Natural killer cell (primary cell): Measurements from ENCODE around the gene SPRR1A. TPM values are rescaled to one million over a fixed set of nuclear protein-coding genes. Genes with fewer than 3 reads are reported as not detected.

ENCODE experiments used
- ATAC-seq, 3 donors: fragments of 150-1000 bp in 2 of 3; fragments of 200-7000 bp in 1 of 3; cut with Tn5 transposase; 1 replicate in 1 of 3; 2 replicates in 2 of 3; pipeline ENCODE4 v1.10.0; 2021; ENCODE audit warnings: mild to moderate bottlenecking in 2 of 3, moderate library complexity in 2 of 3
- DNase-seq, 2 donors: peaks; one replicate each; pipeline versions ENCODE4 v3.0.0 to v3.0.0-alpha.2; 2013 to 2021; ENCODE audit warnings: mixed read lengths in 1 of 2
- H3K27ac ChIP-seq: one replicate; pipeline ENCODE4 v1.5.1; 2013; ENCODE audit warnings: mild to moderate bottlenecking, low read length
- H3K27me3 ChIP-seq: one replicate; pipeline ENCODE4 v1.6.1; 2013; ENCODE audit warnings: low read length; ENCODE audit not compliant: control insufficient read depth, insufficient read depth
- H3K36me3 ChIP-seq: one replicate; pipeline ENCODE4 v1.6.1; 2013; ENCODE audit warnings: low read length; ENCODE audit not compliant: control insufficient read depth, insufficient read depth
- H3K4me1 ChIP-seq: one replicate; pipeline ENCODE4 v1.6.1; 2013; ENCODE audit warnings: low read length; ENCODE audit not compliant: control insufficient read depth, insufficient read depth
- H3K4me3 ChIP-seq: one replicate; pipeline ENCODE4 v1.5.1; 2013; ENCODE audit warnings: low read length
- H3K9me3 ChIP-seq: one replicate; pipeline ENCODE4 v1.6.1; 2013; ENCODE audit warnings: low read length; ENCODE audit not compliant: control insufficient read depth, insufficient read depth
- H3K27ac Mint-ChIP-seq, 2 donors: one replicate each; pipeline ENCODE4 v1.8.0; 2022; ENCODE audit warnings: mild to moderate bottlenecking in 2 of 2, mixed read lengths in 2 of 2, moderate library complexity in 1 of 2
- H3K27me3 Mint-ChIP-seq, 2 donors: one replicate each; pipeline ENCODE4 v1.8.0; 2022; ENCODE audit warnings: low read depth in 2 of 2, mixed read lengths in 2 of 2
- H3K36me3 Mint-ChIP-seq: one replicate; pipeline ENCODE4 v1.8.0; 2022; ENCODE audit warnings: mixed read lengths
- H3K4me1 Mint-ChIP-seq, 2 donors: one replicate each; pipeline ENCODE4 v1.8.0; 2022; ENCODE audit warnings: mixed read lengths in 2 of 2
- H3K4me3 Mint-ChIP-seq: one replicate; pipeline ENCODE4 v1.8.0; 2022; ENCODE audit warnings: mild to moderate bottlenecking, moderate library complexity, mixed read lengths
- H3K9me3 Mint-ChIP-seq, 2 donors: one replicate each; pipeline ENCODE4 v1.8.0; 2022; ENCODE audit warnings: mixed read lengths in 2 of 2
- CTCF ChIP-seq: fragments of 200-600 bp; IDR thresholded peaks from one replicate; pipeline ENCODE4 v1.8.0; 2022; ENCODE audit warnings: antibody characterized with exemption
- WGBS: methylation state at CpG from one replicate; pipeline ENCODE4 v1.1.7; 2013; ENCODE audit warnings: missing lambda C conversion rate; ENCODE audit not compliant: insufficient coverage; 5-methylcytosine and 5-hydroxymethylcytosine counted together
- intact Hi-C: fragments of 100-400 bp; cut with micrococcal nuclease; formaldehyde crosslinking; loops from one replicate; pipeline ENCODE4 v1.14.2; 2022
- total RNA-seq, 4 donors: library from RNA; stranded (reverse); fragments of 120-200 nt in 1 of 4; gene quantifications; one replicate each; pipeline versions ENCODE4 v1.2.3 to v1.2.4, GENCODE V29; 2013 to 2022

The SPRR1A gene
- not detected for total RNA-seq
- total RNA-seq (2013) = not detected

- Mint-ChIP-seq H3K4me3 (no peak within 1 kb of the TSS), H3K27ac (no peak within 1 kb of the TSS), H3K36me3 (no peaks in the 10 kb centered on the region), H3K9me3 (no peaks in the 10 kb centered on the region), H3K27me3 (peaks cover 24 to 43% of the 10 kb centered on the region in 2 donors), H3K4me1 (no peaks in the 10 kb centered on the region)
- no peaks in the 10 kb centered on the region for H3K4me1 ChIP-seq
- no peak for ATAC-seq
- DNase-seq = no peak
- 91% methylated on average over 2 of the region's 3 CpGs for WGBS
- no peak within 1 kb of the TSS for H3K27ac ChIP-seq
- no peaks in the 10 kb centered on the region for H3K9me3 ChIP-seq
- H3K36me3 ChIP-seq = no peaks in the 10 kb centered on the region
- no peak for TF ChIP-seq CTCF
- no peak within 1 kb of the TSS for H3K4me3 ChIP-seq
- intact Hi-C loops = no loop called here
- no peaks in the 10 kb centered on the region for H3K27me3 ChIP-seq
Measured at GRCh38 chr1:152983743-152984142, at the start of gene SPRR1A. SPRR1A (plus strand) TSS chr1:152984081; CDS start chr1:152985231, 1,150 bp downstream.

GRCh38 chr1:152940614-152941013 is 43.3 kb upstream of the SPRR1A start:
- Histone ChIP-seq H3K4me1 (no peaks in the 10 kb centered on the region), H3K27ac (no peak overlapping the region), H3K27me3 (no peaks in the 10 kb centered on the region), H3K4me3 (no peak overlapping the region), H3K36me3 (no peaks in the 10 kb centered on the region), H3K9me3 (no peaks in the 10 kb centered on the region)
- Mint-ChIP-seq H3K27me3 (peaks cover 10 to 11% of the 10 kb centered on the region in 2 donors), H3K9me3 (peaks cover 0 to 4% of the 10 kb centered on the region in 2 donors), H3K36me3 (no peaks in the 10 kb centered on the region), H3K4me3 (no peak overlapping the region), H3K27ac (no peak overlapping the region), H3K4me1 (no peaks in the 10 kb centered on the region)
- DNase-seq = no peak
- ATAC-seq = no peak
- intact Hi-C loops = no loop called here
- TF ChIP-seq CTCF = no peak
- WGBS = 100% methylated on average over 1 of the region's 1 CpG

- Mint-ChIP-seq H3K4me3 (no peak overlapping the region), H3K27me3 (peaks cover 10 to 11% of the 10 kb centered on the region in 2 donors), H3K4me1 (no peaks in the 10 kb centered on the region), H3K27ac (no peak overlapping the region), H3K36me3 (no peaks in the 10 kb centered on the region), H3K9me3 (peaks cover 0 to 4% of the 10 kb centered on the region in 2 donors)
- WGBS = 81% methylated on average over 8 of the region's 8 CpGs
- H3K4me1 ChIP-seq = no peaks in the 10 kb centered on the region
- DNase-seq (no peak), ATAC-seq (no peak)
- H3K36me3 ChIP-seq = no peaks in the 10 kb centered on the region
- no peak for TF ChIP-seq CTCF
- intact Hi-C loops = no loop called here
- H3K9me3 ChIP-seq = no peaks in the 10 kb centered on the region
- no peak overlapping the region for H3K4me3 ChIP-seq
- H3K27me3 ChIP-seq = no peaks in the 10 kb centered on the region
- no peak overlapping the region for H3K27ac ChIP-seq
Measured at GRCh38 chr1:152941037-152941711, 42.7 kb upstream of the SPRR1A start.

- 83% methylated on average over 2 of the region's 2 CpGs for WGBS
- ATAC-seq (no peak), DNase-seq (no peak)
- Histone ChIP-seq H3K4me3 (no peak overlapping the region), H3K27me3 (no peaks in the 10 kb centered on the region), H3K27ac (no peak overlapping the region), H3K9me3 (no peaks in the 10 kb centered on the region), H3K4me1 (no peaks in the 10 kb centered on the region), H3K36me3 (no peaks in the 10 kb centered on the region)
- H3K27ac Mint-ChIP-seq = no peak overlapping the region
- TF ChIP-seq CTCF = no peak
- H3K4me1 Mint-ChIP-seq = no peaks in the 10 kb centered on the region
- intact Hi-C loops = no loop called here
- H3K27me3 Mint-ChIP-seq = peaks cover 10 to 11% of the 10 kb centered on the region in 2 donors
- no peak overlapping the region for H3K4me3 Mint-ChIP-seq
- H3K36me3 Mint-ChIP-seq = no peaks in the 10 kb centered on the region
- H3K9me3 Mint-ChIP-seq = peaks cover 0 to 4% of the 10 kb centered on the region in 2 donors
Measured at GRCh38 chr1:152942161-152942560, 41.7 kb upstream of the SPRR1A start.
